ENCODE results near the gene RSBN1L.

DNA sequence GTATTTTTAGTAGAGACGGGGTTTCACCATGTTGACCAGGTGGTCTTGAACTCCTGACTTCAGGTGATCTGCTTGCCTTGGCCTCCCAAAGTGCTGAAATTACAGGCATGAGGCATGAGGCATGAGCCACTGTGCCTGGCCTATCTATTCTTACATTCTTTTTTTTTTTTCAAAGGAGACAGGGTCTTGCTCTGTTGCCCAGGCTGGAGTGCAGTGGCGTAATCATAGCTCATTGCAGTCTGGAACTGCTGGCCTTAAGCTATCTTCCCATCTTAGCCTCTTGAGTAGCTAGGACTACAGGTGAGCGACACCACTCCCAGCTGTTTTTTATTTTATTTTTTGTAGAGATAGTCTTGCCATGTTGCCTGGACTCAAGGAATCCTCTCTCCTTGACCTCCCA lies 20.5 kb downstream of the RSBN1L start:
- TF ChIP-seq EP300 (conservative IDR thresholded peaks at IDR 0.05; ENCODE audit: poor library complexity, severe bottlenecking), result no peak
- TF ChIP-seq CTCF (IDR thresholded peaks at IDR 0.05; ENCODE audit: poor library complexity, severe bottlenecking), result no peak
- no peak for TF ChIP-seq POLR2AphosphoS5 (IDR thresholded peaks at IDR 0.05)
- TF ChIP-seq EZH2 (IDR thresholded peaks at IDR 0.05; ENCODE audit: borderline replicate concordance, insufficient read depth, low read length, poor library complexity, severe bottlenecking), result no peak
- no peak for TF ChIP-seq MXI1 (conservative IDR thresholded peaks at IDR 0.05; ENCODE audit: poor library complexity, severe bottlenecking)
- TF ChIP-seq SMC3 (conservative IDR thresholded peaks at IDR 0.05; ENCODE audit: poor library complexity), result no peak
- no peak for TF ChIP-seq TAF1 (IDR thresholded peaks at IDR 0.05; ENCODE audit: low read depth)
